HL-60/S4 treated with retinoic acid at 250 ng/mL for 4 days and 3 days (cell line): ENCODE results near the gene ZNRF4.

Experiments used
- in situ Hi-C: fragments of 300-500 bp; cut with MboI; formaldehyde crosslinking; loops from 2 replicates; pipeline ENCODE4 v1.7.0; 2022; ENCODE audit warnings: low sequenced_read_pairs

The ZNRF4 gene

DNA sequence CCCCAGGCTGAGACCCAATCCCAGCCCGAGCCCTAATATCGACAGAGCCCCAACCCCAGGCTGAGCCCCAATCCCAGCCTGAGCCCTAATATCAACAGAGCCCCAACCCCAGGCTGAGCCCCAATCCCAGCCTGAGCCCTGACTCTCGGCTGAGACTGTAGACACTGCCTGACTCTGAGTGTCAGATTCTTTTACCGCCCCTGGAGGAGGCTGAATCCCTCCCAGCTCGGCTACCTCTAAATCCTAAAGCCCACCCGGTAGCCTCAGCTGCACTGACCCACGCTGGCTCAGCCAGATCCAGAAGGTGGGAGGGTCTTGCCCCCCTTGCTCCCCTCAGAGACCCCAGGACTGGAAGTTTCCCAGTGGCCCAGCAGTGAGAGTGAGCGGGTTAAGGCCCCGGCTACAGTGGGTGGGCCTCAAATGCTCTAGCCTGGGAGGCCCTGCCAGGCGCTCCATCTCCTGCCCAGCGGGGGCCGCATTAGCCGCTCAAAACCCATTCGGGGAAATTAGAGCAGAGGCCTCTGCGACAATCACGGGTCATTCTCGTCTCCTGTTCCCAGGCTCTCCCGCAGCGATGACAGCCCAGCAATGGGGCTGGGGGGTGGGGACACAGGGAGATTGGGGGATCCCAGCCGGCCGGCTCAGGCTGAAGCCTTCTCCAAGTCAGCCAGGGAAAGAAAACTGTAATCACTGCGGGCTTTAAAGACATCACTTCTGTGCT, 43.8 kb downstream of the ZNRF4 start:
- in situ Hi-C loops = no loop called here

DNA sequence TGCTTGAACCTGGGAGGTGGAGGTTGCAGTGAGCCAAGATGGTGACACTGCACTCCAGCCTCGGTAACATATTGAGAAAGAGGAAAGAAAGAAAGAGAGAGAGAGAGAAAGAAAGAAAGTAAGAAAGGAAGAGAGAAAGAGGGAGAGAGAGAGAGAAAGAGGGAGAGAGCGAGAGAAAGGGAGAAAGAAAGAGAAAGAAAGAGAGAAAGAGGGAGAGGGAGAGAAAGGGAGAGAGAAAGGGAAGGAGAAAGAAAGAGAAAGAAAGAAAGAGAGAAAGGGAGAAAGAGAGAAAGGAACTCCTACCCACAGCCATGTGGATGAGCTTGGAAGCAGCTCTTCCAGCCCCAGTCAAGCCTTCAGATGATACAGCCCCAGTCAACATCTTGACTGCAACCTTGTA, 46.7 kb downstream of the ZNRF4 start:
- in situ Hi-C loops = no loop called here

- in situ Hi-C loops = no loop called here
Observed at GRCh38 chr19:5503598-5503997, 48.4 kb downstream of the ZNRF4 start.

DNA sequence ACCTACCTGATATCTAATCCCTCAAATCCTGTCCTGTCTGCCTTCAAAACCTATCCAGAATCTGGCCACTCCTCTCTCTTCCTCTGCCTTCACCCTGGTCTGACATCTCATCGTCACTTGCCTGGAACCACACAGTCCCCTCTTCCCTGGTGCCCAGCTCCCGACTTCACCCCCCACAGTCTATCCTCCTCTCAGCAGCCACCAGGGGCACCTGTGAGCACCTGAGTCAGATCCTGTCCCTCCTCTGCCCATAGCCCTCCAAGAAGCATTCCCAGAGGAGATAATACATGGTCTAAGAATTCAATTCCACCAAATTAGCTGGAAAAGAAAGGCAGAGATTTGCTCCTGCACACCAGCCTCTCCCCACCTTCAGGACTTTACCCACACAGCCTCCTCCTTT, 48.9 kb downstream of the ZNRF4 start:
- in situ Hi-C loops = no loop called here
